Measurements from ENCODE around the gene OTOF.

GRCh38 chr2:26412091-26412673, 65.7 kb downstream of the OTOF start:
- no peak for TF ChIP-seq CTCF (IDR thresholded peaks at IDR 0.05 in 2 of 3, conservative IDR thresholded peaks at IDR 0.05 in 1 of 3; ENCODE audit: borderline replicate concordance in 1 of 3, insufficient read depth in 1 of 3, low read depth in 2 of 3, low read length in 2 of 3)
- no peak for TF ChIP-seq ZBTB33 (IDR thresholded peaks at IDR 0.05; ENCODE audit: extremely low read depth, insufficient replicate concordance, low read length)
- no peak for TF ChIP-seq SIN3A (IDR thresholded peaks at IDR 0.05; ENCODE audit: low read depth)
- TF ChIP-seq RAD21 (IDR thresholded peaks at IDR 0.05; ENCODE audit: low read depth) = no peak

Data from HCT116 (cell line).